NCI-H2081 treated with DMSO at 0.1 percent for 48 hours (cell line): ENCODE results near the gene LHFPL6.
"Not testable (repeated sequence)": the region's sequence is repeated elsewhere in the genome, so short reads cannot be mapped to it uniquely, and the experiment has no call there.

Experiments used
- DNase-seq: peaks from one replicate; lab custom pipeline; 2025; lab: John Stamatoyannopoulos, UW

The LHFPL6 gene

GRCh38 chr13:39345982-39346381 is 257.0 kb downstream of the LHFPL6 start:
- DNase-seq = no peak

GRCh38 chr13:39341251-39341650 is 261.7 kb downstream of the LHFPL6 start:
- DNase-seq = no peak

GRCh38 chr13:39338114-39338513 is 264.9 kb downstream of the LHFPL6 start:
- not testable (repeated sequence) for DNase-seq

- DNase-seq = no peak
Measured at GRCh38 chr13:39336937-39337336, 266.1 kb downstream of the LHFPL6 start.

GRCh38 chr13:39336207-39336606 is 266.8 kb downstream of the LHFPL6 start:
- no peak for DNase-seq

- no peak for DNase-seq
Measured at GRCh38 chr13:39335721-39336120, 267.3 kb downstream of the LHFPL6 start.

- no peak for DNase-seq
Measured at GRCh38 chr13:39330504-39330903, 272.5 kb downstream of the LHFPL6 start.

GRCh38 chr13:39329182-39329639 is 273.8 kb downstream of the LHFPL6 start:
- no peak for DNase-seq

GRCh38 chr13:39327172-39327479 is 275.9 kb downstream of the LHFPL6 start:
- no peak for DNase-seq

- DNase-seq = no peak
Measured at GRCh38 chr13:39326469-39327171, 276.4 kb downstream of the LHFPL6 start.

GRCh38 chr13:39324806-39325311 is 278.1 kb downstream of the LHFPL6 start:
- no peak for DNase-seq

GRCh38 chr13:39322836-39323585 is 280.0 kb downstream of the LHFPL6 start:
- no peak for DNase-seq

GRCh38 chr13:39321574-39321973 is 281.4 kb downstream of the LHFPL6 start:
- no peak for DNase-seq

GRCh38 chr13:39318161-39318560 is 284.8 kb downstream of the LHFPL6 start:
- DNase-seq = no peak

GRCh38 chr13:39317291-39317690 is 285.7 kb downstream of the LHFPL6 start:
- DNase-seq = no peak

GRCh38 chr13:39315796-39316195 is 287.2 kb downstream of the LHFPL6 start:
- no peak for DNase-seq

GRCh38 chr13:39313721-39314120 is 289.3 kb downstream of the LHFPL6 start:
- DNase-seq = no peak

GRCh38 chr13:39312596-39312995 is 290.4 kb downstream of the LHFPL6 start:
- no peak for DNase-seq

- DNase-seq = no peak
Measured at GRCh38 chr13:39311619-39312018, 291.4 kb downstream of the LHFPL6 start.

GRCh38 chr13:39310961-39311360 is 292.0 kb downstream of the LHFPL6 start:
- no peak for DNase-seq

GRCh38 chr13:39306639-39307589 is 296.1 kb downstream of the LHFPL6 start:
- no peak for DNase-seq

- no peak for DNase-seq
Measured at GRCh38 chr13:39302820-39303219, 300.2 kb downstream of the LHFPL6 start.
